Measurements from ENCODE around the gene SPATA9. TPM values are rescaled to one million over a fixed set of nuclear protein-coding genes. Genes with fewer than 3 reads are reported as not detected.
"Not testable (repeated sequence)": the region's sequence is repeated elsewhere in the genome, so short reads cannot be mapped to it uniquely, and the experiment has no call there.

SPATA9 gene
- total RNA-seq, 3 donors from 2014 or later (not counting 1 experiment from before 2014, with no cell fraction given) = 1.3 to 2.1 (median 2.0) TPM

DNA sequence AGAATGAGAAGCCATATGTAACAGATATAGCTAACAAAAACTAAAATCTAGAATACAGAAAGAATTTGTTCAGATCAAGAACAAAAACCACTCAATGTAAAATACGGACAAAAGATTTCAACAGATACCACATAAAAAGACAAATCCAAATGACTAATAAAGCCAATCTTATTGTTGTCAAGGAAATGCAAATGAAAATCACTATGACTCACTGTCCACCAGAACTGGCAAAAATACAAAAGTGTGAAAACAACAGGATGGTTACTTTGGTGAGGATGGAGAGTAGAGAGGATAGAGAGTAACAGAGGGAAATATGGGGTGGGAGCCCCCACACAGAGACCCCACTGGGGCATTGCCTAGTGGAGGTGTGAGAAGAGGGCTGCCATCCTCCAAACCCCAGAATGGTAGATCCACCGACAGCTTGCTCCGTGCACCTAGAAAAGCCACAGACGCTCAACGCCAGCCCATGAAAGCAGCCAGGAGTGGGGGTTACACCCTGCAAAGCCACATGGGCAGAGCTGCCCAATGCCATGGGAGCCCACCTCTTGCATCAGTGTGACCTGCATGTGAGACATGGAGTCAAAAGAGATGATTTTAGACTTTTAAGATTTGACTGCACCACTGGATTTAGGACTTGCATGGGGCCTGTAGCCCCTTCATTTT, 33.1 kb upstream of the SPATA9 start:
- no peaks in the 10 kb centered on the region for H3K27me3 Mint-ChIP-seq (ENCODE audit: low read depth in 2 of 2)
- H3K27ac Mint-ChIP-seq = peak overlapping the region in 1 of 2 donors; percentile 53
- no peaks in the 10 kb centered on the region for H3K36me3 Mint-ChIP-seq
- peak in 2 of 3 donors; percentile 62 to 85 for ATAC-seq
- peak in 1 of 2 donors; percentile 16 for DNase-seq
- H3K4me3 Mint-ChIP-seq = no peak overlapping the region
- 62% methylated on average over 4 of the region's 5 CpGs for WGBS (ENCODE audit: insufficient coverage)
- Histone ChIP-seq H3K9me3 (ENCODE audit: control insufficient read depth, insufficient read depth, low read length) (no peaks in the 10 kb centered on the region), H3K4me3 (ENCODE audit: low read length) (no peak overlapping the region), H3K36me3 (ENCODE audit: control insufficient read depth, insufficient read depth, low read length) (no peaks in the 10 kb centered on the region), H3K27ac (ENCODE audit: low read length) (no peak overlapping the region), H3K27me3 (ENCODE audit: control insufficient read depth, insufficient read depth, low read length) (no peaks in the 10 kb centered on the region), H3K4me1 (ENCODE audit: control insufficient read depth, insufficient read depth, low read length) (peaks cover 4% of the 10 kb centered on the region)
- H3K4me1 Mint-ChIP-seq = peaks cover 10 to 15% of the 10 kb centered on the region in 2 donors
- no peaks in the 10 kb centered on the region for H3K9me3 Mint-ChIP-seq
- no peak for TF ChIP-seq CTCF (IDR thresholded peaks at IDR 0.05)
- intact Hi-C loops (cut with micrococcal nuclease) = no loop called here

DNA sequence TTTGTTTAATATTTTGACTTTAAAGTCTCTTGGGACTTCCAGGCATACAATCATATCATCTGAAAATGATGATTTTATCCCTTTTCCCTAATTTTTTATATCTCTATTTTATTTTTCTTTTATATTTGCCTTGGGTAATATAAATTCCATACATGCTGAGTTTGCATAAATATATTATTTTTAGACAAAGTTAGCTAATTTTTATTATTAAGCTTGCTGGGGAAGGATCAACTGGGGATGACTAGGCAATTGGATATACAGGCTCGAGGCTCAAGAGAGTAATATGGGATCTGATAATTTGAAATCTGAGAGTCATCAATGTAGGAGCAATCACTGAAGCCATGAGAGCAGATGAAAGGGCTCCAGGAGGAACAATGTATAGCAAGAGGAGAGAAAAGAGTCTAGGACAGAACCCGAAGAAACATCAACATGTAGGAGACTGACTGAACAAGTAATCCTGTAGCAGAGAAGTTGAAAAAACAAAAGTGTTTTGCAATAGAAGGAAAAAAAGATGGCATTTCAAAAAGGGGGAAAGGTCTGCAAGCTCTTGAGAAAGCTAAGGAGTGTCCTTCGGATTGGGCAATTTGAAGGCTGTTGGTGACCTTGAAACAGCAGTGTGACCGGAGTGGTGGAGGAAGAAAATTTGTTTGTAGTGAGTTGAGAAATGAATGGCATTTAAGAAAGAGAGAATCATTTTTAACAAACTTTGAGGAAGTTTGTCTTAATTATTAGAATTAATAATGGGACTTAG, 31.3 kb upstream of the SPATA9 start:
- no peak for DNase-seq
- intact Hi-C loops (cut with micrococcal nuclease) = no loop called here
- 96% methylated on average over 4 of the region's 4 CpGs for WGBS (ENCODE audit: insufficient coverage)
- H3K27ac Mint-ChIP-seq = no peak overlapping the region
- Histone ChIP-seq H3K36me3 (ENCODE audit: control insufficient read depth, insufficient read depth, low read length) (no peaks in the 10 kb centered on the region), H3K27ac (ENCODE audit: low read length) (no peak overlapping the region), H3K4me3 (ENCODE audit: low read length) (no peak overlapping the region), H3K9me3 (ENCODE audit: control insufficient read depth, insufficient read depth, low read length) (no peaks in the 10 kb centered on the region), H3K4me1 (ENCODE audit: control insufficient read depth, insufficient read depth, low read length) (peaks cover 4% of the 10 kb centered on the region), H3K27me3 (ENCODE audit: control insufficient read depth, insufficient read depth, low read length) (no peaks in the 10 kb centered on the region)
- no peaks in the 10 kb centered on the region for H3K9me3 Mint-ChIP-seq
- ATAC-seq = no peak
- H3K4me3 Mint-ChIP-seq = no peak overlapping the region
- no peaks in the 10 kb centered on the region for H3K36me3 Mint-ChIP-seq
- no peaks in the 10 kb centered on the region for H3K27me3 Mint-ChIP-seq (ENCODE audit: low read depth in 2 of 2)
- peaks cover 10 to 15% of the 10 kb centered on the region in 2 donors for H3K4me1 Mint-ChIP-seq
- no peak for TF ChIP-seq CTCF (IDR thresholded peaks at IDR 0.05)

- ATAC-seq; H3K36me3 ChIP-seq (ENCODE audit: control insufficient read depth, insufficient read depth, low read length); H3K4me3 ChIP-seq (ENCODE audit: low read length); H3K27ac ChIP-seq (ENCODE audit: low read length); H3K27me3 ChIP-seq (ENCODE audit: control insufficient read depth, insufficient read depth, low read length); DNase-seq; H3K4me3 Mint-ChIP-seq; H3K27me3 Mint-ChIP-seq (ENCODE audit: low read depth in 2 of 2); intact Hi-C loops (cut with micrococcal nuclease); H3K36me3 Mint-ChIP-seq; H3K27ac Mint-ChIP-seq; H3K4me1 ChIP-seq (ENCODE audit: control insufficient read depth, insufficient read depth, low read length); H3K9me3 ChIP-seq (ENCODE audit: control insufficient read depth, insufficient read depth, low read length); H3K9me3 Mint-ChIP-seq: not testable (repeated sequence)
- peaks cover 10 to 15% of the 10 kb centered on the region in 2 donors for H3K4me1 Mint-ChIP-seq
- WGBS (ENCODE audit: insufficient coverage) = no CpG with 5 or more reads among the region's 5 CpGs
Measured at GRCh38 chr5:95713246-95713645, 30.5 kb upstream of the SPATA9 start.

DNA sequence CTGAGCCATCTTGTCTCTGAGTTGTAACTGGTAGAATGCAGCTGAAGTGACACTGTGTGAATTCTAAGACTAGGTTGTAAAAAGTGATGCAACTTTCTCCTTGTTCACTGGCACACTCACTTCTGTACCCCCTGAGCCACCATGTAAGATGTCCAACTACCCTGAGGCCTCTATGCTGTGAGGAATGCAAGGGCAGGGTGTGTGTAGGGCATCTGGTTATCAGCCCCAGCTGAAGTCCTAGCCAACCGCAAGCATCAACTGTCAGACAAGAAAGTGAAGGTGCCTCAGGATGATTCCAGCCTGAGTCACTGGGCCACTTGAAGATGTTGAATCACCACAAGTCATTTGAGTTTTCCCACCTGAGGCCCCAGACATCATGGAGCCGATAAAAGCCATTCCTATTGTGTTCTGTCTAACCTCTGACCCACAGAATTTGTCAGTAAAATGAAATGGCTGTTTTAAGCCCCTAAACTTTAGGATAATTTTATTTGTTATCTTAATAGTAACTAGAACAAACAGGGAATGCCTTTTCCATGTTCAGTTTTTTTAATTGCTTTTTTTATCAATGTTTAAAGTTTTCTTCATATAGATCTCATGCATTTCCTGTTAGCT, 29.7 kb upstream of the SPATA9 start:
- Histone ChIP-seq H3K4me1 (ENCODE audit: control insufficient read depth, insufficient read depth, low read length) (peaks cover 4% of the 10 kb centered on the region), H3K4me3 (ENCODE audit: low read length) (no peak overlapping the region), H3K27me3 (ENCODE audit: control insufficient read depth, insufficient read depth, low read length) (no peaks in the 10 kb centered on the region), H3K27ac (ENCODE audit: low read length) (no peak overlapping the region), H3K36me3 (ENCODE audit: control insufficient read depth, insufficient read depth, low read length) (no peaks in the 10 kb centered on the region), H3K9me3 (ENCODE audit: control insufficient read depth, insufficient read depth, low read length) (no peaks in the 10 kb centered on the region)
- no peaks in the 10 kb centered on the region for H3K27me3 Mint-ChIP-seq (ENCODE audit: low read depth in 2 of 2)
- H3K36me3 Mint-ChIP-seq = no peaks in the 10 kb centered on the region
- no peaks in the 10 kb centered on the region for H3K9me3 Mint-ChIP-seq
- ATAC-seq (no peak), DNase-seq (no peak)
- peaks cover 10 to 15% of the 10 kb centered on the region in 2 donors for H3K4me1 Mint-ChIP-seq
- no peak overlapping the region for H3K27ac Mint-ChIP-seq
- TF ChIP-seq CTCF (IDR thresholded peaks at IDR 0.05) = no peak
- intact Hi-C loops (cut with micrococcal nuclease) = no loop called here
- no peak overlapping the region for H3K4me3 Mint-ChIP-seq
- 95% methylated on average over 2 of the region's 2 CpGs for WGBS (ENCODE audit: insufficient coverage)
